B cell (primary cell): ENCODE measurements around the gene ITGB8.

Experiments
- CTCF ChIP-seq: fragments of 200-600 bp; IDR thresholded peaks from one replicate; pipeline ENCODE4 v1.8.0; 2022; ENCODE audit warnings: antibody characterized with exemption, mild to moderate bottlenecking
- EZH2 ChIP-seq: IDR thresholded peaks from 2 replicates; pipeline ENCODE4 v1.6.1; 2012; ENCODE audit warnings: borderline replicate concordance, low read depth, mild to moderate bottlenecking, moderate library complexity, low read length; ENCODE audit not compliant: insufficient read depth, poor library complexity, severe bottlenecking

- TF ChIP-seq CTCF (peak; percentile 49), EZH2 (no peak)
Observed at GRCh38 chr7:20284003-20284770, 46.5 kb upstream of the ITGB8 start.
